CD4-positive, alpha-beta T cell treated with Interleukin-6 for 4 hours (primary cell): Measurements from ENCODE around the gene ARHGEF18.
"Not testable (repeated sequence)": the region's sequence is repeated elsewhere in the genome, so short reads cannot be mapped to it uniquely, and the experiment has no call there.

Source experiments
- DNase-seq: peaks from one replicate; pipeline ENCODE4 v3.0.0-alpha.2; 2020; ENCODE audit warnings: mixed read lengths

Gene ARHGEF18

DNA sequence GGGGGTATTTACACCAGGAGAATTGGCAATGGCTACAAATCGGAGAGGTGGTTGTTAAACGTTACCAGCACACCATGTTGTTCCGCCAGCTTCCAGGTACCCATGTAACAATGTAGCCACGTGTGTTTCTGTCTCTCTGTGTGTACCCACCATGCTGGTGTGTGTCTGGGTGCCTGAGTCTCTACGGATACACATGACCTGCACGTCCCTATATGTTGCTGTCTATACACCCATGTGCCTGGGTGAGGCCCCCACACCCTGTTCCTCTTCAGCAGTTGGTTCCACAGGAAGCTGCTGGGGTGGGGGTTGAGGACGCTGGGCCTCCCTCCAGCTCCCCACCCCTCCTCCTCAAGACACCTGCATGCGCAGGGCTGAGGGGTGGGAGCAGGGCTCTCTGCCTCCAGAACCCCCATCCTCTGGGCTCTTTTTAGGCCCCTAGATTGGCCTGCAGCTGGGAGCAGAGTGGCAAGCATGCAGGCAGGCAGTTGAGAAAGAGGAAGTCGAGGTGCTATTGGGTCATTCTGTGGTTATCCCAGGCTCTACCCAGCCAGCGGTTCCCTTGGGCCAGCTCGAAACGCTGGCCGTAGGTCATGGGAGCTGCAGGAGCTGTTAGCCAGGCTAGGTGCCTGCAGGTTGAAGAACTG, at the start of gene ARHGEF18:
ARHGEF18 (plus strand) TSS at position 351 of the 644 bp plus-strand sequence. CDS start 13,954 bp downstream, outside the sequence.
- peak; percentile 82 for DNase-seq

DNA sequence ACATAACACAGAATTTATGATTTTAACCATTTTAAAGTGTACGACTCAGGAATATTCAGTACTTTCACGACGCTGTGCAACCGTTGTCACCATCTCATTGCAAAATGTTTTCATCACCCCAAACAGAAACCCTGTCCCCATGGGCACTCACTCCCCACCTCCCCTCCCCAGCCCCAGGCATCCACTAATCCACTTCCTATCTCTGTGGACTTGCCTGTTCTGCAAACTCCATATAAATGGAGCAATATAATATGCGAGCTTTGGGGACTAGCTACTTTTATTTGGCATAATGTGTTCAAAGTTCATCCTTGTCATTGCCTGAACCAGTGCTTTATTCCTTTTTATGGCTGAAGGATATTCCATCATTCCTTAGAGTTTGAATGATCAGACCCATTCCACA, 47.2 kb upstream of the ARHGEF18 start:
- no peak for DNase-seq

DNA sequence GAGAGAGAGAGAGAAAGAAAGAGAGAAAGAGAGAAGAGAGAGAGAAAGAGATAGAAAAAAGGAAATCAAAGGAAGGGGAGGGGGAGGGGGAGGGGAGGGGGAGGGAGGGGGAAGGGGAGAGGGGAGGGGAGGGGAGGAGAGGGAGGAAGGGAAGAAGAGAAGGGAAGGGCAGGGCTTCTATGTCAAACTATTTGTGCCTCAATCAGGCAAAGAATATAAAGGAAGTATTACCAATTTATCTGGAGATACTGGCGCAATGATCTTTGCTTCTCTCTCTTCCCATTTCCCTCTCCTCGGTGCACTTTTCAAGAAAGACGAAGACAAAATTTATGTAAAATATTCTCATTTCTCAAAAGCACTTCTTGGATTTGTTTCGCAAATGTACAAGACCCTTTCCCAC, 45.3 kb upstream of the ARHGEF18 start:
- no peak for DNase-seq

DNA sequence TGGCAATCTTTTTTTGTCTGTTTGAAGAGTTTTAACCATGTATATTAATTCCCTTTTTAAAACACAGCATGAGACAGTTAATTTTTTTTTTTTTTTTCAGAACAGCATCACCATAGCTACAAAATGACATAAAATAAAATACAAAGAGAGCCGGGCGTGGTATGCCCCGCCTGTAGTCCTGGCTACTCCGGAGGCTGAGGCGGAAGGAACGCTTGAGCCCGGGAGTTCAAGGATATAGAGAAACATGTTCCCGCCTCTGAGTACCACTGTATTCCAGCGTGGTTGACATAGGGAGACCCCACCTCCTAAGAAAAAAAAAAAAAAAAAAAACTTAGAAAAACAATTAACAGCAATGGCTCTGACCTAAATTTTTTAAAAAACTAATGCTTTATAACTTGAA, 44.5 kb upstream of the ARHGEF18 start:
- DNase-seq: no peak

DNA sequence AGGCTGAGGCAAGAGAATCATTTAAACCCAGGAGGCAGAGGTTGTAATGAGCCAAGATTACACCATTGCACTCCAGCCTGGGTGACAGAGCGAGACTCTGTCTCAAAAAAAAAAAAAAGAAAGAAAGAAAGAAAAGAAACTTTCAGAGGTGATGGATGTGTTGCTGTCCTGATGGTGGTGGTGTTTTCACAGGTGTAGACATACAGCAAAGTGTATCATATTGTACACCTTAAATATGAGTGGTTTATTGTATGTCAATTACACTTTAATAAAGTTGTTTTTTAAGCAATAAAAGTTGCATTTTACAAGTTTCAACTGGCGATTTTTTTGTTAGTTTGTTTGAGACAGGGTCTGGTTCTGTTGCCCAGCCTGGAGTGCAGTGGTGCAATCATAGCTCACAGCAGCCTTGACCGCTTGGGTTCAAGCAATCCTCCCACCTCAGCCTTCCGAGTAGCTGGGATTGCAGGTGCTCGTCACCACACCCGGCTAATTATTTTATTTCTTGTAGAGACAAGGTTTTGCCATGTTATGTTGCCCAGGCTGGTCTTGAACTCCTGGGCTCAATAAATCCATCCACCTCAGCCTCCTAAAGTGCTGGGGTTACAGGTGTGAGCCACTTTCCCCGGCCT, 41.0 kb upstream of the ARHGEF18 start:
- DNase-seq: no peak

DNA sequence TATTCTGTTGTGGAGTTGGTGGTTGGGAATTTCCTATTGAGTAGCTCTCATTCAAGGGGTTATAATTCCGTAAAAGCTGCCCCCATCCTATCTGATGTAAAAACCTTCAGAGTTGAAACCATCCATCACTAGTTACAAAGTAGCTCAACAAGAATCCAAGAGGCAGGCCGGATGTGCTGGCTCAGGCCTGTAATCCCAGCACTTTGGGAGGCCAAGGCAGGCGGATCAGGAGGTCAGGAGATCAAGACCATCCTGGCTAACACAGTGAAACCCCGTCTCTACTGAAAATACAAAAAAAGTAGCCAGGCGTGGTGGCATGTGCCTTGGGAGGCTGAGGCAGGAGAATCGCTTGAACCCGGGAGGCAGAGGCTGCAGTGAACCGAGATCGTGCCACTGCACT, 40.4 kb upstream of the ARHGEF18 start:
- not testable (repeated sequence) for DNase-seq

DNA sequence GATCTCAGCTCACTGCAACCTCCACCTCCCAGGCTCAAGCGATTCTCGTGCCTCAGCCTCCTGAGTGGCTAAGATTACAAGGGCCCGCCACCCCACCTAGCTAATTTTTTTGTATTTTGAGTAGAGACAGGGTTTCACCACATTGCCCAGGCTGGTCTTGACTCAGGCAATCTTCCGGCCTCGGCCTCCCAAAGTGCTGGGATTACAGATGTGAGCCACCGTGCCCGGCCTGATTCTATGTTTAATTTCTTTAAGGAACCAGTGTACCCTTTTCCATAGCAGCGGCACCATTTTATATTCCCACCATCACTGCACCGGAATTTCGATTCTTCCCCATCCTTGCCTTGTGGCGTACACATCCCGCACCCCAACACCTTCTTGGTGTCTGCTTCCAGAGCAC, 36.8 kb upstream of the ARHGEF18 start:
- DNase-seq: no peak

DNA sequence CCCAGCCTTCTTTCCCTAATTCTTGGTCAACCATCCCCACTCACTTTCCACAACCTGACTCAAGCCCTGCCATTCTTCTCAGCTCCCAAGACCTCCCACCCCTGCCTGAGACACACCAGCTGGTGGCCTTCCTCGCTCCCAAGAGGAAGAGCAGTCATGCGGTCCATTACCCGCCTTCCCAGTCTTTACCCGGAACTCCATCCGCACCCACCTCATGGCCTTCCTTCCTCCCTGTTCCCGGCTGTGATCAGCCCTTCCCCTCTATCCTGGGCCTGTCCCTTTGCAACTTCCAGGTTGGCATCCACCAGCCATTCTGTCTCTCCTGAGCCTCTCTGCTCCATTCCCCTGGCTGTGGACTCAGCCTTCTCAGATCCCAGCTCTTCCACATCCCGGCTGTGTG, 35.9 kb upstream of the ARHGEF18 start:
- no peak for DNase-seq

DNA sequence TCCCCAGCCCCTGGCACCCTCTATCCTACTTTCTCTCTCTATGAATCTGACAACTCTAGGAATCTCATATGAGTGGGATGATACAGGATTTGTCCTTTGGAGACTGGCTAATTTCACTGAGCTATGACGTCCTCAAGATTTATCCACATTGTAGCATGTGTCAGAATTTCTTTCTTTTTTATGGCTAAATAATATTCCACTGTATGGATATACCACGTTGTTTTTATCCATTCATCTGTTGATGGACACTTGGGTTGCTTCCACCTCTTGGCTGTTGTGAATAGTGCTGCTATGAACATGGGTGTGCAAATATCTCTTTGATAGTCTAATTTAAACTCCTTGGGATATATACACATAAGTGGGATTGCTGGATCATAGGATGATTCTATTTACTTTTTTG, 30.6 kb upstream of the ARHGEF18 start:
- DNase-seq: no peak

DNA sequence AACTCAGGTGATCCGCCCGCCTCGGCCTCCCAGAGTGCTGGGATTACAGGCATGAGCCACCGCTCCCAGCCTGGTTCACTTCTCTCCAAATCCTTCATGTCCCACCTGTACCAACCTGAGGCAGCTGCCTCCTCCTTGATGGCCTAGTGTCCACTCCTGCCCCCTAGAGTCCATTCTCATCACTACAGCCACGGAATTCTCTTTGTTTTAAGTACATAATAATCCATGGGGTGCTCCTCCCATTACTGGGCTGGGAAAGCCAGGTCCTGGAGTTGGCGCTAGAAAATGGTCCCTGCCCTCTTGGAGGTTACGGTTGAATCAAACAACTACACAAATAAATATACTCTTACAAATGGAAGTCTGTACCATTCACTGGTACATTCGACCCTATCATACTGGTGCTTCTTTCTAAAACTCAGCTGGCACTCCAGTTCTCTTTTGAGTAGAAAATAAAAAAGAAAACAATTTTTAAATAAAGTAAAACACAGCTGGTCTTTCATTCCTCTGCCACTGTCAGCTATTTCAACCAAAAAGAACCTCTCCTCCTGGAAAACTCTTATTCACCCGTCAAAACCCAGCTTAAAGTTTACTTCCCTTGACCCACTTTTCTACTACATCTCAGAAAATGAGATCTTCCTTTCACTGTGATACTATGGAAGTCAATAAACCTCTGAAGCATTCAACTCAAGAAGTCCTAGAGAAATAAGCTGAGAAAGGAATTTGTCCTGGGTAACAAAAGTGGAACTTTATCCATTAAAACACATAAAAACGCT, 22.4 kb upstream of the ARHGEF18 start:
- peak; percentile 46 for DNase-seq

DNA sequence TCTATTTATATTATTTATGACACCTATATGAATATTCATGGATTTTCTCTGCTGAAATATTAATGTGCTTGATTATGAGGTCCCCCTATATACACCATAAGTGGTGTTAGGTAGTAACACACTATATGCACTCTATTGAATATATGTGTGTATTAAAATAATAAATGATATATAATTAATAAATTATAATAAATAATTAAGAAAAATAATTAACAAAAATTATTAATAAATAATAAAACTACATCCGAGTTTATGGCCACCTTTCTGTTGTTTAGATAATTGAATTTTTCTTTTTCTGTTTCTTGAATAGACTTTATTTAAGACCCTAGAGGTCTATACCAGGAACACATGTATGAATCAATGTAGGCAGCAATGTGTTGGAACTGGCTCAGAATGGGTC, 20.9 kb upstream of the ARHGEF18 start:
- DNase-seq: no peak

DNA sequence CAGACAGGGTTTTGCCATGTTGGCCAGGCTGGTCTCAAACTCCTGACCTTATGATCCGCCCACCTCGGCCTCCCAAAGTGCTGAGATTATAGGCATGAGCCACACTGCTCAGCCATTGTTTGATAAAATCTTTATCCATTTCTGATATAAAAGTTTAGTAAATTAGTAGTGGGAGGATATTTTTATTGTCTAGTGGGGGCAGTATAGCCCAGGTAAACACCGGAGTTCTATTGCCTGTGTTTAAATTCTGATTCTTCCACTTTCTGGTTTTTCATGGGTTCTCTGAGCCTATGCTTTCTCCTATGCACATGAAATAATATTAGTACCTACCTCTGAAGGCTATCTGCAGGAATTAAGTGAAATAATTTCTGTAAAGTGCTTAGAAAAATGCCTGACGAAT, 20.1 kb upstream of the ARHGEF18 start:
- DNase-seq: no peak

DNA sequence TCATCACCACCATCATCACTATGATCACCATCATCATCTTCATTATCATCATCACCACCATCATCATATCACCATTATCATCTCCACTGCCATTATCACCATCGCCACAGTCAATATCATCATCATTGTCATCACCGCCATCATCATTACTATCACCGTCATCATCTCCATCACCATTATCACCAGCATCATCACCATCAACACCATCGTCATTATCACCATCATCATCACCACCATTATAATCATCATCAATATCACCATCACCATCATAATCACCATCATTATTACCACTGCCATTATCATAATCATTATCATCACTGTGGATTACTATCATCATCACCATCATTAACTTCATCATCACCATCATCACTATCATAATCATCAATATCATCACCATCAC, 17.3 kb upstream of the ARHGEF18 start:
- no peak for DNase-seq

DNA sequence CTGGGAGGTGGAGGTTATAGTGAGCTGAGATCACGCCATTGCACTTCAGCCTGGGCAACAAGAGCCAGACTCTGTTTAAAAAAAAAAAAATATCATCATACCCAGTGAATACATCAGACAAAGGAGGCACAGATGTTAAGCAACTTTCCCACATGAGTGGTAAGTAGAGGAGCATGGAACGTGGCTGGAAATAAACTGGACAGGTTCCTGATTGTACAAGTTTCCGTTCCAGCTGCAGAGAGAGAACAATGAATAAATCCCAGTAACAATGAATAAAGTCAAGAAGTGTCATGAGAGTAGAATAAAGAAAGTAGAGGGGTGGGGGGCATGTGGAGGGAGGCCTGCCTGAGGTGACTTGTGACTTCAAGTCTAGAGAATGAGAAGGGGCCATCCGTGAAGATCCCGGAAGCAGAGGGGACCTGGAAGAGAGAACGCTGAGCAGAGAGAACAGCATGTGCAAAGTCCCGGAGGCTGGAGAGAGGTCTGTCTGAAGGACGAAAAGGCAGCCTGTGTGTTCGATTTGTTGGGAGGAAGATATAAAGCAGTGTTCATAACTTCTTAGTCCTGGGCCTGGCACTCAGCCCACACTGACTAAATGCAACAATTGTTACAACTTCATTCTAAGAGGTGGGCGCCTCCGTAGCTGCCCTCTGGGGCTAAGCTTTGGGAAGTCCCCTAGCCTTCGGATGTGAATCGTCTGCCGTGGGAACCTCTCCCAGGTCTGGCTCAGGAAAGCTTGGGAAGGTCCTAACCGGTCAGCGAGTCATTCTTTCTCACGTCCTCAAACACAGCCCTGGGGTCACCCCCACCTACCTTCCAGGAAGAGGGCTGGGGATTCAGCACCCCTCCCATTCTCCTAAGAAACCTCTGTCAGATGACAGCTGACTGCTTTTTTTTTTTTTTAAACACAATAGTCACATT, 15.3 kb upstream of the ARHGEF18 start:
- no peak for DNase-seq

DNA sequence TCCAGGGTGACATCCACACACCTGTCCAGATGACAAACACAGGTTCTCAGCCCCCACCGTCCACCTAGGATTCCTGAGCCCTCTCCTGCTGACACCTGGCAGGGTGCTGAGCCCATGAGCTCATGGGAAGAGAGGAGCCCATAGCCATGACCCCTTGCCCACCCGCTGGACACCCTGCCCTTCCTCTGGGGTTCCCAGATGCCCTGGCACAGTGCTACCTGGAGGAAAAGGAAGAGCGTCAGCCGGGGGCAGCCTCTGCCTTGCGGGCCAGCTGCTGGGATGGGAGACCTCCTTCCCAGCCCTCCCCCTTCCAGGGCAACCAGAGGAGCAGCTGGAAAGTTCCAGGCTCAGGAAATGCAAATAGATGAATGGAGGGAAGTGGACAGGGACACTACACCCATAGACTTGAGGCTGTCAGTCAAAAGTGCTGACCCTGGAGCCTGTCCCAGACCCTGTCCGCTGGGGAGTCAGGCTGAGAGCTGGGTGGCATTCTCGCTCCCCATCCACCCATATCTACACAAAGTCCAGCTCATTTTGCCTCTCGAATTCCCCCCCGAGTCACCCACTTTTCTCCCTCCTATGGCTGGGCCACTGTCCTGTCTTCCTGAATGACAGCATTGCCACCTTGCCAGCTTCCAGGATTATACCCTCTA, 12.3 kb upstream of the ARHGEF18 start:
- no peak for DNase-seq

DNA sequence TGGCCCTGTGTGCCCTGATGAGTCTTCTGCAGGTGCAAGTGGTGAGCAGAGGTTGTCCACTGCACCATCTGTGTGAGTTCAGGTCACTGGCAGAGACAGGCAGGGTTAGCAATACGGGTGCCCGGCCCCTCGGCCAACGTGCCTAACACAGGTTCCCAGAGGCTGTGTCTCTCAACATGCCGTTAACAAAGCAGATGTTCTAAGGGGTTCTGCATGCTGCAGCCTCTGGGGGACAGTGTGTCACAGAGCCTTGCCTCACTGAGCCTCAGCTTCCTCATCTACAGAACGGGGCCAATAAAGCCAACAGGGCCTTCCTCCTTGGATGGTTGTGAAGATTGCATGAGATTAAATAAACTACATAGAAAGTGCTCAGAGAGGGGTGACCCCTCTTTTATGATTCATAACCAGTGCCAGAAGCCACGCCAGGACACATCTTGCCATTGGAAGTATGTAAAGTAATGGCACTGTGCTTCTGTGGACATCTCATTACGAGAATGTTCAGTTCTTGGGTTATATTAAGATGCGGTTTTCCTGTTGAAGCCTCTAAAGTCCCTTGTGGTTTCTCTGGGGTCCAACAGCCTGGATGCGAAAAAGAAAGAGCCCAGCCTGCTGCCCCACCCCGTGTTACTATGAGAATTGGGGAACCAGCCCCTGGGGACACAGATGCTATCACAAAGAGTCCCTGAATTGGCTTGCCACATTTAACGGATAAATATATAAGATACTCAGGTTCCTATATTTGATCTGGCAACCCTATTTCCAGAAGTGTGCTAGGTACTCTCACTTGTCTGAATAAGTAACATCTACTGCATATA, 11.2 kb upstream of the ARHGEF18 start:
- peak; percentile 16 for DNase-seq

DNA sequence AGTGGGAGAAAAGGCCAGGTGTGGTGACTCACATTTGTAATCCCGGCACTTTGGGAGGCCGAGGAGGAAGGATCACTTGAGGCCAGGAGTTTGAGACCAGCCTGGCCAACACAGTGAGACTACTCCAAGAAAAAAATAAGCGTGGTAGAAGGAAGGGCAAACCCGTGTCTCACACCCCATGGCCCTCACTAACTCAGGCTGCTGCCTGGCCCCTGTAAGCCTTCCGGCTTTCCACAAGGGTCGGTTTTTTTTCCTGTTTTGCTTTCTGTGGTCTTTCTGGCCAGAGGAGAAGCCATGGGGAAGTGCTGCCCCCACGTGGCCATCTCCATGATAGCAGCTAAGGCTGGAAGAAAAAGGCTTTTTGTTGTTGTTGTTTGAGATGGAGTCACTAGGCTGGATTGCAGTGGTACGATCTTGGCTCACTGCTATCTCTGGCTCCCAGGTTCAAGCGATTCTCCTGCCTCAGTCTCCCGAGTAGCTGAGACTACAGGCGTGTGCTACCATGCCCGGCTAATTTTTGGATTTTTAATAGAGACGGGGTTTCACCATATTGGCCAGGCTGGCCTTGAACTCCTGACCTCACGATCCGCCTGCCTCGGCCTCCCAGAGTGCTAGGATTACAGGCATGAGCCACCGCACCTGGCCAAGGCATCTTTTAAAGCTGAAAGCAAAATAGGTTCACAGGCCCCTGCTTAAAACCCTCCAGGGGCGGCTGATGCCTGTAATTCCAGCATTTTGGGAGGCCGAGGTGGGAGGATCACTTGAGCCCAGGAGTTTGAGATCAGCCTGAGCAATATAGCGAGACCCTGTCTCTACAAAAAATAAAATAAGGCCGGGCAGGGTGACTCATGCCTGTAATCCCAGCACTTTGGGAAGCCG, 7.5 kb upstream of the ARHGEF18 start:
- DNase-seq: peak; percentile 88

DNA sequence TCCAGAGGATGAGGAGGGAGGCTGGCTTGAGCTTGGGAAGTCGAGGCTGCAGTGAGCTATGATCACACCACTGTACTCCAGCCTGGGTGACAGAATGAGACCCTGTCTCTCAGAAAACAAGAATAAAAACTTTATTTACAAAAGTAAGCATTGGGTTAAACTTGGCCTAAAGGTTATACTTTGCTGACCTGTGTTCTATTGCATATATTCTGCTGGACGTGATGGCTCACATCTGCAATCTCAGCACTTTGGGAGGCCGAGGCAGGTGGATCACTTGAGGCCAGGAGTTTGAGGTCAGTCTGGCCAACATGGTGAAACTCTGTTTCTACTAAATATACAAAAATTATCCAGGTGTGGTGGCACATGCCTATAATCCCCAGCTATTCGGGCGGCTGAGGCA, 6.6 kb upstream of the ARHGEF18 start:
- no peak for DNase-seq

DNA sequence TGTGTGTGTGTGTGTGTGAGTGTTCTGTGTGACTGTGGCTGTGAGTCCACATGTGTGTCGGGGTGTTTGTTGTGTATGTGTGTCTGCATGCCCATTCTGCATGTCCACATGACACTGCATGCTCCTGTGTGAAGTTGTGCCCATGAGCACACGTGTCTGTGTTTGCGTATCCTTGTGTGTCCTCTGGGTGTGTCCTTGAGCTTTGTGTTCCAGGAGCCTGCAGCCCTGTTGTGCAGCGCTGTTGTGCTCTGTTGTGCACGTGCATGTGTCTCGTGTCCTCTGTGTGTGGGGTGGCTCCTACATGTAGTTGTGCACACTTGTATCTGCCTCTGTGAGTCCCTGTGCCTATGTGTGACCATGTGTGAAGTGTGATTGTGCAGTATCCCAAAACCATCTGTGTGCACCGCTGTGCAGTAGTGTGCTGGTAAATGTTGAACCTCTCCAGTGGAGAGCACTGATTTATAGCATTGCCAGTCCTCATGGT, 2.2 kb upstream of the ARHGEF18 start:
- peak; percentile 27 for DNase-seq

DNA sequence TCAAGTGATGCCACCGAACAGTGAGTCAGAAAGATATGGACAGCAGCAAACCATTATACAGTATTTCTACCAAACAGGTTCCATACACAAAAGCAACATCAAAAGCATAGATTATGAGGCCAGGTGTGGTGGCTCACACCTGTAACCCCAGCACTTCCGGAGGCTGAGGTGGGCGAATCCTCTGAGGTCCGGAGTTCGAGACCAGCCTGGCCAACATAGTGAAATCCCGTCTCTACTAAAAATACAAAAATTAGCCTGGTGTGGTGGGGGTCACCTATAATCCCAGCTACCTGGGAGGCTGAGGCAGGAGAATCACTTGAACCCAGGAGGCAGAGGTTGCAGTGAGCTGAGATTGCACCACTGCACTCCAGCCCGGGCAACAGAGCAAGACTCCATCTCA, 1.7 kb upstream of the ARHGEF18 start:
- peak; percentile 31 for DNase-seq
